ENCODE data around the gene ATG4B. TPM values are rescaled to one million over a fixed set of nuclear protein-coding genes. Genes with fewer than 3 reads are reported as not detected.

ATG4B gene
- total RNA-seq, 2 experiments from 2014 or later, result 86.5 to 89.4 TPM

GRCh38 chr2:241695651-241696050 is 58.2 kb downstream of the ATG4B start:
- Histone ChIP-seq H3K36me3 (ENCODE audit: insufficient read depth, low read length) (peaks cover 20% of the 10 kb centered on the region), H3K4me1 (ENCODE audit: insufficient read depth, low read length) (peaks cover 11% of the 10 kb centered on the region), H3K27me3 (ENCODE audit: control insufficient read depth in 1 of 2, insufficient read depth in 2 of 2, low read length in 2 of 2) (no peaks in the 10 kb centered on the region), H3K9me3 (ENCODE audit: control insufficient read depth in 1 of 2, insufficient read depth in 1 of 2, low read length in 2 of 2) (no peaks in the 10 kb centered on the region), H3K4me3 (ENCODE audit: low read length) (no peak overlapping the region), H3K27ac (ENCODE audit: low read depth in 1 of 2, low read length in 2 of 2) (no peak overlapping the region)
- Mint-ChIP-seq H3K27ac (no peak overlapping the region), H3K4me1 (ENCODE audit: low read depth) (peaks cover 11% of the 10 kb centered on the region), H3K36me3 (ENCODE audit: low read depth) (peaks cover 18% of the 10 kb centered on the region), H3K9me3 (no peaks in the 10 kb centered on the region), H3K4me3 (no peak overlapping the region), H3K27me3 (no peaks in the 10 kb centered on the region)
- no peak for DNase-seq
- intact Hi-C loops (cut with DNase I, micrococcal nuclease), result no loop called here
- no peak for TF ChIP-seq CTCF (IDR thresholded peaks at IDR 0.05)
- ChIA-PET CTCF (no interaction called here), POLR2A (interaction anchor here (8.1 kb wide), 1 partner anchor 7 kb away, joined by 179 read pairs; the partner anchor contains the start of gene DTYMK)
- no peak for ATAC-seq (ENCODE audit: poor library complexity)

GRCh38 chr2:241701149-241701398 is 63.6 kb downstream of the ATG4B start:
- ATAC-seq (ENCODE audit: poor library complexity) (no peak), DNase-seq (no peak)
- H3K4me1 ChIP-seq (ENCODE audit: insufficient read depth, low read length), result peaks cover 28% of the 10 kb centered on the region
- no peaks in the 10 kb centered on the region for H3K9me3 ChIP-seq (ENCODE audit: control insufficient read depth in 1 of 2, insufficient read depth in 1 of 2, low read length in 2 of 2)
- Mint-ChIP-seq H3K9me3 (no peaks in the 10 kb centered on the region), H3K4me3 (peak overlapping the region; percentile 98), H3K27me3 (no peaks in the 10 kb centered on the region), H3K27ac (peak overlapping the region; percentile 94), H3K4me1 (ENCODE audit: low read depth) (peaks cover 28% of the 10 kb centered on the region), H3K36me3 (ENCODE audit: low read depth) (peaks cover 28% of the 10 kb centered on the region)
- intact Hi-C loops (cut with DNase I, micrococcal nuclease), result loop anchor here (1.0 to 10.0 kb wide), 8 partner anchors 14 to 1134 kb away; partner anchors contain the start of genes ATG4B (in 1 of the 2), DTYMK (in 1 of the 2), FARP2 (in 1 of the 2) and RNPEPL1 (in 1 of the 2)
- H3K4me3 ChIP-seq (ENCODE audit: low read length), result peak overlapping the region; percentile 53
- ChIA-PET POLR2A (interaction anchor here (1.0 to 8.1 kb wide), 10 partner anchors 9 to 622 kb away, joined by 3 to 179 read pairs (median 10); partner anchors contain the start of genes ATG4B, D2HGDH, DTYMK and HDLBP), CTCF (interaction anchor here (1.0 to 2.7 kb wide), 6 partner anchors 12 to 91 kb away, joined by 3 to 17 read pairs (median 8); partner anchors contain the start of genes ATG4B, DTYMK and THAP4)
- H3K27ac ChIP-seq (ENCODE audit: low read depth in 1 of 2, low read length in 2 of 2), result peak overlapping the region in 1 of 2 donors; percentile 67
- peak; percentile 55 for TF ChIP-seq CTCF (IDR thresholded peaks at IDR 0.05)
- H3K27me3 ChIP-seq (ENCODE audit: control insufficient read depth in 1 of 2, insufficient read depth in 2 of 2, low read length in 2 of 2), result no peaks in the 10 kb centered on the region
- H3K36me3 ChIP-seq (ENCODE audit: insufficient read depth, low read length), result peaks cover 12% of the 10 kb centered on the region

GRCh38 chr2:241701399-241702154 is 64.1 kb downstream of the ATG4B start, which contains the start of gene ING5:
ING5 (plus strand) TSS chr2:241702039; CDS start chr2:241702066, 27 bp downstream.
- no peak for TF ChIP-seq CTCF (IDR thresholded peaks at IDR 0.05)
- Mint-ChIP-seq H3K36me3 (ENCODE audit: low read depth) (peaks cover 33% of the 10 kb centered on the region), H3K9me3 (no peaks in the 10 kb centered on the region), H3K4me1 (ENCODE audit: low read depth) (peaks cover 28% of the 10 kb centered on the region), H3K27me3 (no peaks in the 10 kb centered on the region), H3K27ac (peak within 1 kb of the TSS; percentile 94), H3K4me3 (peak within 1 kb of the TSS; percentile 98)
- Histone ChIP-seq H3K4me1 (ENCODE audit: insufficient read depth, low read length) (peaks cover 28% of the 10 kb centered on the region), H3K4me3 (ENCODE audit: low read length) (peak within 1 kb of the TSS; percentile 73), H3K9me3 (ENCODE audit: control insufficient read depth in 1 of 2, insufficient read depth in 1 of 2, low read length in 2 of 2) (no peaks in the 10 kb centered on the region), H3K36me3 (ENCODE audit: insufficient read depth, low read length) (peaks cover 17% of the 10 kb centered on the region), H3K27ac (ENCODE audit: low read depth in 1 of 2, low read length in 2 of 2) (peak within 1 kb of the TSS; percentile 34 to 67), H3K27me3 (ENCODE audit: control insufficient read depth in 1 of 2, insufficient read depth in 2 of 2, low read length in 2 of 2) (no peaks in the 10 kb centered on the region)
- intact Hi-C loops (cut with DNase I, micrococcal nuclease), result loop anchor here (1.0 to 10.0 kb wide), 10 partner anchors 14 to 1134 kb away; partner anchors contain the start of genes D2HGDH (in 2 of the 2), ATG4B (in 1 of the 2), DTYMK (in 1 of the 2) and FARP2 (in 1 of the 2)
- POLR2A ChIA-PET, result interaction anchor here (0.5 to 8.1 kb wide), 20 partner anchors 9 to 1141 kb away, joined by 3 to 179 read pairs (median 6); partner anchors contain the start of genes ATG4B, D2HGDH, DTYMK and DUSP28
- ATAC-seq (ENCODE audit: poor library complexity), result peak; percentile 64
- peak; percentile 90 to 98 (median 96) for DNase-seq
- CTCF ChIA-PET, result interaction anchor here (1.0 to 3.3 kb wide), 9 partner anchors 13 to 91 kb away, joined by 3 to 19 read pairs (median 6); partner anchors contain the start of genes ATG4B, D2HGDH, DTYMK and THAP4

Data from CD4-positive, alpha-beta T cell (primary cell).